K562 (cell line): Measurements from ENCODE around the gene SFXN2. TPM values are rescaled to one million over a fixed set of nuclear protein-coding genes. Genes with fewer than 3 reads are reported as not detected.

Source experiments
- ATAC-seq: fragments of 200-7000 bp; cut with Tn5 transposase; 3 replicates; pipeline ENCODE4 v1.9.1; 2020; ENCODE audit warnings: moderate library complexity
- BruUV-seq: library from RNA; stranded (reverse); fragments of 400-500 nt; replicated peaks from 2 replicates; lab custom pipeline; 2021; lab: Mats Ljungman, UMichigan
- CTCF ChIA-PET: fragments of 300-600 bp; formaldehyde crosslinking; extraction: SDS; loops from one replicate; lab custom pipeline; 2021; ENCODE audit warnings: low intra/inter-chr PET ratio; lab: Yijun Ruan, JAX
- POLR2A ChIA-PET: fragments of 300-600, 350-650 bp; sonication (Branson Sonifier 250); formaldehyde crosslinking; extraction: SDS; loops from one replicate; lab custom pipeline; 2021; ENCODE audit warnings: antibody characterized with exemption, inconsistent platforms; lab: Yijun Ruan, JAX
- DNase-seq, 4 experiments: peaks; one replicate each; pipeline versions ENCODE4 v3.0.0 to v3.0.0-alpha.2; 2011 to 2018; ENCODE audit warnings: low spot score in 3 of 4, mixed read lengths in 3 of 4; ENCODE audit errors: extremely low read depth in 1 of 4
- FAIRE-seq: peaks from 2 replicates; lab custom pipeline; 2011; peaks lifted over from hg19 to GRCh38; lab: Jason Lieb, UNC
- H2AFZ ChIP-seq: 2 replicates; pipeline ENCODE4 v1.6.0; 2011; ENCODE audit warnings: low read depth, low read length, control low read depth, inconsistent platforms
- H3K27ac ChIP-seq: fragments of 200-600 bp; 3 replicates; pipeline ENCODE4 v1.8.0; 2011; ENCODE audit warnings: low read depth, mild to moderate bottlenecking, control low read depth, inconsistent platforms, low read length, moderate library complexity, mixed read lengths; ENCODE audit errors: extremely low read depth
- H3K27me3 ChIP-seq, 2 experiments: fragments of 300-600 bp in 1 of 2; 2 replicates in 1 of 2; 3 replicates in 1 of 2; pipeline versions ENCODE4 v1.6.0 to v1.8.0; 2011; ENCODE audit warnings: inconsistent platforms in 2 of 2, low read length in 2 of 2, mild to moderate bottlenecking in 1 of 2, mixed read lengths in 1 of 2, moderate library complexity in 1 of 2; ENCODE audit not compliant: control insufficient read depth in 2 of 2, insufficient read depth in 2 of 2
- H3K36me3 ChIP-seq: fragments of 300-600 bp; 3 replicates; pipeline ENCODE4 v1.8.0; 2011; ENCODE audit warnings: mild to moderate bottlenecking, low read length, inconsistent platforms; ENCODE audit not compliant: control insufficient read depth, insufficient read depth
- H3K4me1 ChIP-seq, 2 experiments: fragments of 200-600 bp in 1 of 2; replicated peaks in 1 of 2; 2 replicates in 1 of 2; 3 replicates in 1 of 2; pipeline versions ENCODE4 v1.5.1 to v1.8.0; 2011; ENCODE audit warnings: inconsistent platforms in 2 of 2, low read length in 2 of 2, mild to moderate bottlenecking in 1 of 2, mixed read lengths in 1 of 2, moderate library complexity in 1 of 2; ENCODE audit not compliant: control insufficient read depth in 2 of 2, insufficient read depth in 2 of 2
- H3K4me2 ChIP-seq: 2 replicates; pipeline ENCODE4 v1.6.1; 2011; ENCODE audit warnings: low read length, control low read depth, inconsistent platforms, mixed read lengths; ENCODE audit not compliant: insufficient read depth
- H3K4me3 ChIP-seq: fragments of 200-600 bp; sonication (generic), shearing (Covaris generic); 2 replicates; pipeline ENCODE4 v1.5.1; 2016; ENCODE audit warnings: control low read depth, inconsistent platforms
- H3K79me2 ChIP-seq: fragments of 200-600 bp; 3 replicates; pipeline ENCODE4 v1.8.0; 2011; ENCODE audit warnings: low read length, inconsistent platforms; ENCODE audit not compliant: control insufficient read depth, insufficient read depth
- H3K9ac ChIP-seq, 2 experiments: 2 replicates each; pipeline versions ENCODE4 v1.6.0 to v1.6.1; 2011; ENCODE audit warnings: low read depth in 2 of 2, low read length in 2 of 2, control low read depth in 1 of 2, inconsistent platforms in 1 of 2, mild to moderate bottlenecking in 1 of 2, mixed read lengths in 1 of 2; ENCODE audit not compliant: insufficient read depth in 1 of 2
- H3K9me1 ChIP-seq: one replicate; pipeline ENCODE4 v1.6.0; 2011; ENCODE audit warnings: inconsistent platforms, mild to moderate bottlenecking, low read length, moderate library complexity; ENCODE audit not compliant: control insufficient read depth, insufficient read depth
- H3K9me3 ChIP-seq: replicated peaks from 2 replicates; pipeline ENCODE4 v1.5.1; 2011; ENCODE audit warnings: low read depth, low read length, inconsistent platforms; ENCODE audit not compliant: control insufficient read depth, insufficient read depth
- H4K20me1 ChIP-seq: replicated peaks from 2 replicates; pipeline ENCODE4 v1.6.1; 2011; ENCODE audit warnings: low read length, inconsistent platforms, mixed read lengths; ENCODE audit not compliant: control insufficient read depth, insufficient read depth
- CREB3L1 ChIP-seq: fragments of 450-650 bp; IDR thresholded peaks from 2 replicates; pipeline ENCODE4 v1.6.1; 2014; ENCODE audit warnings: low read depth, mild to moderate bottlenecking, moderate library complexity, borderline replicate concordance
- DNMT1 ChIP-seq: fragments of 450-650 bp; IDR thresholded peaks from 2 replicates; pipeline ENCODE4 v1.6.1; 2016; ENCODE audit warnings: antibody characterized with exemption, mild to moderate bottlenecking
- ETV5 ChIP-seq: sonication (generic); formaldehyde crosslinking; IDR thresholded peaks from 2 replicates; pipeline ENCODE4 v1.4.0; 2020; ENCODE audit warnings: low read depth, mild to moderate bottlenecking, missing genetic modification reagents
- HSF4 ChIP-seq: fragments of 250-450 bp; sonication (Bioruptor Pico); IDR thresholded peaks from 2 replicates; pipeline ENCODE4 v2.1.2; 2022; ENCODE audit warnings: mild to moderate bottlenecking, moderate library complexity, borderline replicate concordance
- MAZ ChIP-seq, 2 experiments: fragments of 450-650 bp in 1 of 2; sonication (generic) in 1 of 2; formaldehyde crosslinking; IDR thresholded peaks in 1 of 2; conservative IDR thresholded peaks in 1 of 2; 2 replicates each; pipeline versions ENCODE4 v1.4.0 to v1.5.0; 2020; ENCODE audit warnings: mild to moderate bottlenecking in 1 of 2, missing genetic modification reagents in 1 of 2
- MBD2 ChIP-seq: sonication (generic); IDR thresholded peaks from 2 replicates; pipeline ENCODE4 v1.6.1; 2016; ENCODE audit warnings: low read depth, borderline replicate concordance
- MEIS2 ChIP-seq: fragments of 450-650 bp; IDR thresholded peaks from 2 replicates; pipeline ENCODE4 v1.6.1; 2014; ENCODE audit warnings: mild to moderate bottlenecking; ENCODE audit not compliant: partially characterized antibody
- RAD51 ChIP-seq: fragments of 450-650 bp; IDR thresholded peaks from 2 replicates; pipeline ENCODE4 v1.7.1; 2016; ENCODE audit warnings: low read depth, mild to moderate bottlenecking, borderline replicate concordance
- RB1 ChIP-seq: fragments of 450-650 bp; IDR thresholded peaks from 2 replicates; pipeline ENCODE4 v1.6.1; 2017; ENCODE audit warnings: low read depth, mild to moderate bottlenecking
- ZBTB12 ChIP-seq: fragments of 250-450 bp; sonication (Bioruptor Pico); IDR thresholded peaks from 2 replicates; pipeline ENCODE4 v1.4.0; 2020
- ZNF551 ChIP-seq: fragments of 250-450 bp; sonication (Bioruptor Pico); IDR thresholded peaks from 2 replicates; pipeline ENCODE4 v1.5.0; 2021; ENCODE audit warnings: mild to moderate bottlenecking, moderate library complexity
- ZNF830 ChIP-seq: fragments of 250-450 bp; sonication (Bioruptor Pico); IDR thresholded peaks from 2 replicates; pipeline ENCODE4 v1.5.0; 2021; ENCODE audit warnings: mild to moderate bottlenecking
- WGBS: fragments of 100-300 bp; shearing (Covaris generic); methylation state at CpG from one replicate; pipeline ENCODE4 v1.1.6; 2016; ENCODE audit warnings: low coverage, mixed read lengths; ENCODE audit not compliant: insufficient coverage; ENCODE audit errors: missing lambda C conversion rate; 5-methylcytosine and 5-hydroxymethylcytosine counted together
- in situ Hi-C: fragments of 300-500 bp; cut with MboI; formaldehyde crosslinking; loops from 4 replicates; pipeline ENCODE4 v1.15.0; 2018; ENCODE audit warnings: inconsistent platforms, mixed read lengths
- intact Hi-C: fragments of 100-400 bp; cut with micrococcal nuclease; formaldehyde crosslinking; loops from 2 replicates; pipeline ENCODE4 v1.14.2; 2022
- polyA plus RNA-seq, 8 experiments: library from polyadenylated mRNA; depleted of rRNA in 4 of 8; stranded (reverse) in 5 of 8; unstranded in 3 of 8; fragments of >200 nt; fragmentation: Nextera tagmentation in 2 of 8; fragmentation: Illumina TruSeq in 1 of 8; extraction: Ambion mirVana in 2 of 8; extraction: Trizol in 1 of 8; gene quantifications; 2 replicates each; pipeline versions ENCODE4 v1.2.1 to v1.2.3, GENCODE V29; 2011 to 2014; ENCODE audit warnings: inconsistent platforms in 1 of 8, missing spikeins in 1 of 8
- total RNA-seq, 7 experiments: library from RNA; depleted of rRNA in 6 of 7; stranded (reverse); fragments of >200 nt in 6 of 7; fragmentation: Illumina TruSeq in 2 of 7; extraction: Trizol in 2 of 7; gene quantifications; 2 replicates each; pipeline versions ENCODE4 v1.2.1 to v1.2.3, GENCODE V29; 2011 to 2021; ENCODE audit warnings: low replicate concordance in 1 of 7
- TF ChIP-seq, protein P1 (sequence below): fragments of 450-650 bp; formaldehyde crosslinking; IDR thresholded peaks from 2 replicates; pipeline ENCODE4 v1.4.0; 2020; ENCODE audit warnings: mild to moderate bottlenecking, mixed read lengths
- TF ChIP-seq, protein P2 (sequence below): sonication (generic); formaldehyde crosslinking; IDR thresholded peaks from 2 replicates; pipeline ENCODE4 v1.8.0; 2022; ENCODE audit warnings: mild to moderate bottlenecking, missing genetic modification reagents
- TF ChIP-seq, protein P3 (sequence below): sonication (generic); formaldehyde crosslinking; IDR thresholded peaks from 2 replicates; pipeline ENCODE4 v1.8.0; 2022; ENCODE audit warnings: missing genetic modification reagents, mild to moderate bottlenecking, moderate library complexity, borderline replicate concordance

Gene SFXN2
- total and polyA plus RNA-seq, 9 of the 15 experiments (the other 6 are each of a cell fraction or from before 2014, with no cell fraction given) = 7.3 to 23.8 (median 15.7) TPM

DNA sequence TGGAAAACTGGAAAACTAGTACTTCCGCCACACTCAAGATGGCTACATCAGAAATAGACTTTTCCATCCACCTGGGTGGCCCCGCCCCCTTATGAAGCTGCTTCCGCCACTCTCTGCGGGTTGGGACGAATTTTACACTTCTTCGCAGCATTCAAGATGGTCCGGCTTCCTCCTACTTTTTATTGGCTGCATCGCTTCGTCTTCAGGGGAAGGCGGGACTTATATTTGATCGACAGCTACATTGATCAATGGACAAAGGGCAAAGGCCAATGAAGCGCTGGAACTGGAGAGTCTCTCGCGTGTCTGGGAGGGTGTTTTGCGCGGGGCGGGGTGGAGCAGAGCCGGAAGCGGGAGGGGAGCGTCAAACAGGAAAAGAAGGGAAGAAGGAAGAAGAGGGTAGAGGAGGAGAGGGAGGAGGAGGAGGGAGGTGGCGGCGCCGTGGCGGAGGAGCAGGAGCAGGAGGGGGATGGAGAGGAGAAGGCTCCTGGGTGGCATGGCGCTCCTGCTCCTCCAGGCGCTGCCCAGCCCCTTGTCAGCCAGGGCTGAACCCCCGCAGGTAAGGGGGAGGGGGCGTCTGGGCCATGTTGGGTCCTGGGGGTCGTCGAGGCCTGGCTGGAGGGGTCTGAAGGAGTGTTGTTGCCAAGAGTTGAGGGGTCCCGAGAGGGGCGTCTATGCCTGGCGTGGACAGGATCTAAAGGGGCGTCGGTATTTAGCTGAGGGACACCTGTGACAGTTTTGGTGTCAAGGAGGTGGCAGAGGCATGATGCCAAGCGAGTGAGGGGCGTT is 29.3 kb downstream of the SFXN2 start, which contains the start of gene WBP1L:
Gene WBP1L, plus strand, starts transcription at position 361 of the 786 bp plus-strand sequence. Its CDS starts 106 bp downstream, at position 467.
- no peaks in the 10 kb centered on the region for H3K9me1 ChIP-seq
- H3K9ac ChIP-seq = peak within 1 kb of the TSS; percentile 79 to 97
- H2AFZ ChIP-seq = peak within 1 kb of the TSS; percentile 88
- H3K9me3 ChIP-seq = no peaks in the 10 kb centered on the region
- H3K79me2 ChIP-seq = peaks cover 36% of the 10 kb centered on the region
- peak within 1 kb of the TSS; percentile 72 for H3K27ac ChIP-seq
- in situ Hi-C loops = no loop called here
- peak; percentile 95 for ATAC-seq
- ChIA-PET CTCF (interaction anchor here (0.7 kb wide), 1 partner anchor 171 kb away, joined by 5 read pairs; no protein-coding TSS in a partner anchor), POLR2A (interaction anchor here (1.1 kb wide), 2 partner anchors 9 to 30 kb away, joined by 3 to 6 read pairs; partner anchors contain the start of genes ARL3 and SFXN2)
- FAIRE-seq = peak; percentile 100
- under 1% methylated on average over 23 of the region's 37 CpGs for WGBS
- DNase-seq = peak; percentile 89 to 96 (median 90)
- H3K4me1 ChIP-seq = peaks cover 9 to 28% of the 10 kb centered on the region in 2 experiments
- no peaks in the 10 kb centered on the region for H4K20me1 ChIP-seq
- peak within 1 kb of the TSS; percentile 99 for H3K4me2 ChIP-seq
- intact Hi-C loops = loop anchor here (5.0 kb wide), 3 partner anchors 34 to 159 kb away; no protein-coding TSS in a partner anchor
- peak within 1 kb of the TSS; percentile 90 for H3K4me3 ChIP-seq
- BruUV-seq = TSS peak; percentile 52
- no peaks in the 10 kb centered on the region; the same call in 2 of the 3 replicates for H3K36me3 ChIP-seq
- no peaks in the 10 kb centered on the region for H3K27me3 ChIP-seq
- TF ChIP-seq HSF4 (CRISPR knock-in tag) (no peak), ZBTB12 (CRISPR knock-in tag) (no peak), DNMT1 (no peak), MEIS2 (peak; percentile 37), ZNF830 (no peak), CREB3L1 (no peak), ZNF551 (CRISPR knock-in tag) (no peak), MBD2 (peak; percentile 91), ETV5 (peak; percentile 54; the same call in 1 of the 2 replicates), RB1 (no peak), RAD51 (no peak), MAZ (CRISPR knock-in tag; conservative IDR thresholded peaks at IDR 0.05 in 1 of 2, IDR thresholded peaks at IDR 0.05 in 1 of 2) (peak; percentile 42 to 77; a peak in 2 of 4 replicates)
- TF ChIP-seq, protein P1, sequence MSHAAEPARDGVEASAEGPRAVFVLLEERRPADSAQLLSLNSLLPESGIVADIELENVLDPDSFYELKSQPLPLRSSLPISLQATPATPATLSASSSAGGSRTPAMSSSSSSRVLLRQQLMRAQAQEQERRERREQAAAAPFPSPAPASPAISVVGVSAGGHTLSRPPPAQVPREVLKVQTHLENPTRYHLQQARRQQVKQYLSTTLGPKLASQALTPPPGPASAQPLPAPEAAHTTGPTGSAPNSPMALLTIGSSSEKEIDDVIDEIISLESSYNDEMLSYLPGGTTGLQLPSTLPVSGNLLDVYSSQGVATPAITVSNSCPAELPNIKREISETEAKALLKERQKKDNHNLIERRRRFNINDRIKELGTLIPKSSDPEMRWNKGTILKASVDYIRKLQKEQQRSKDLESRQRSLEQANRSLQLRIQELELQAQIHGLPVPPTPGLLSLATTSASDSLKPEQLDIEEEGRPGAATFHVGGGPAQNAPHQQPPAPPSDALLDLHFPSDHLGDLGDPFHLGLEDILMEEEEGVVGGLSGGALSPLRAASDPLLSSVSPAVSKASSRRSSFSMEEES (CRISPR knock-in tag) = no peak
- TF ChIP-seq, protein P2, sequence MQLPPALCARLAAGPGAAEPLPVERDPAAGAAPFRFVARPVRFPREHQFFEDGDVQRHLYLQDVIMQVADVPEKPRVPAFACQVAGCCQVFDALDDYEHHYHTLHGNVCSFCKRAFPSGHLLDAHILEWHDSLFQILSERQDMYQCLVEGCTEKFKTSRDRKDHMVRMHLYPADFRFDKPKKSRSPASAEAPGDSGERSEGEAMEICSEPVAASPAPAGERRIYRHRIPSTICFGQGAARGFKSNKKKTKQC (CRISPR knock-in tag) = no peak
- TF ChIP-seq, protein P3, sequence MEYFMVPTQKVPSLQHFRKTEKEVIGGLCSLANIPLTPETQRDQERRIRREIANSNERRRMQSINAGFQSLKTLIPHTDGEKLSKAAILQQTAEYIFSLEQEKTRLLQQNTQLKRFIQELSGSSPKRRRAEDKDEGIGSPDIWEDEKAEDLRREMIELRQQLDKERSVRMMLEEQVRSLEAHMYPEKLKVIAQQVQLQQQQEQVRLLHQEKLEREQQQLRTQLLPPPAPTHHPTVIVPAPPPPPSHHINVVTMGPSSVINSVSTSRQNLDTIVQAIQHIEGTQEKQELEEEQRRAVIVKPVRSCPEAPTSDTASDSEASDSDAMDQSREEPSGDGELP = peak; percentile 91
